HG02642 (cell line): ENCODE results near the gene SPTSSB.

ENCODE experiments used
- ATAC-seq: cut with Tn5 transposase; IDR thresholded peaks from one replicate; pipeline ENCODE4 v1.9.1; 2021; ENCODE audit warnings: mild to moderate bottlenecking; ENCODE audit not compliant: unreplicated experiment, poor library complexity

The SPTSSB gene

DNA sequence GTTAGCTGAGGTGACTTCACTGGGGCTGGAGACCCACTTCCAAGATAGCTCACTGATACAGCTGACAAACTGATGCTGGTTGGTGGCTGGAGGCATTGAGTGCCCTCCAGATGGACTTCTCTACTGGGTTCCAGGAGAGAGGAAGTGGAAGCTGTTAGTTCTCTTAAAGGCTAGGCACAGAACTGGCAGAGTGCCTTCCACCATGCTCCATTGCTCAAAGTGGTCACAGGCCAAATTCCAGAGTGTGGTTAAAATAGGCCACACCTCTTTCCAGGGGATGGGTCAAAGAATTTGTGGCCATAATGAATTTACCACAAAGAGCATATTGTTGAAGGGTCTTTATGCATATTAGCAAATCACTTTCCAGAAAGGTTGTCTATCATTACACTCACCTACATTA is 76.0 kb downstream of the SPTSSB start:
- no peak for ATAC-seq
